Raji (cell line): ENCODE results near the gene SUPT20H.

Experiments
- POLR2A ChIP-seq: IDR thresholded peaks from 2 replicates; pipeline ENCODE4 v1.6.1; 2011; ENCODE audit warnings: low read depth, low read length, control low read depth; ENCODE audit not compliant: insufficient read depth

The SUPT20H gene

GRCh38 chr13:37085606-37086005 is 26.1 kb upstream of the SUPT20H start:
- TF ChIP-seq POLR2A = no peak

- no peak for TF ChIP-seq POLR2A
Measured at GRCh38 chr13:37076818-37077217, 17.3 kb upstream of the SUPT20H start.

- TF ChIP-seq POLR2A = no peak
Measured at GRCh38 chr13:37075164-37075563, 15.7 kb upstream of the SUPT20H start.

GRCh38 chr13:37074703-37075102 is 15.2 kb upstream of the SUPT20H start:
- TF ChIP-seq POLR2A = no peak

- TF ChIP-seq POLR2A = no peak
Measured at GRCh38 chr13:37072024-37072423, 12.5 kb upstream of the SUPT20H start.

GRCh38 chr13:37070956-37071355 is 11.5 kb upstream of the SUPT20H start:
- no peak for TF ChIP-seq POLR2A

GRCh38 chr13:37070145-37070695 is 10.7 kb upstream of the SUPT20H start:
- TF ChIP-seq POLR2A = no peak

- no peak for TF ChIP-seq POLR2A
Measured at GRCh38 chr13:37069597-37070103, 10.2 kb upstream of the SUPT20H start.

GRCh38 chr13:37068962-37069361 is 9.5 kb upstream of the SUPT20H start:
- TF ChIP-seq POLR2A = no peak

GRCh38 chr13:37067874-37068273 is 8.4 kb upstream of the SUPT20H start:
- no peak for TF ChIP-seq POLR2A

GRCh38 chr13:37065890-37066526 is 6.5 kb upstream of the SUPT20H start:
- no peak for TF ChIP-seq POLR2A

- TF ChIP-seq POLR2A = no peak
Measured at GRCh38 chr13:37059848-37060192, 332 bp upstream of the SUPT20H start.

- TF ChIP-seq POLR2A = no peak
Measured at GRCh38 chr13:37049810-37050209, 9.7 kb downstream of the SUPT20H start.

- no peak for TF ChIP-seq POLR2A
Measured at GRCh38 chr13:37047846-37048245, 11.6 kb downstream of the SUPT20H start.

- TF ChIP-seq POLR2A = no peak
Measured at GRCh38 chr13:37047032-37047431, 12.5 kb downstream of the SUPT20H start.

GRCh38 chr13:37046062-37046461 is 13.4 kb downstream of the SUPT20H start:
- TF ChIP-seq POLR2A = no peak

GRCh38 chr13:37040789-37041188 is 18.7 kb downstream of the SUPT20H start:
- TF ChIP-seq POLR2A = no peak
